ENCODE results near the gene TCERG1.

DNA sequence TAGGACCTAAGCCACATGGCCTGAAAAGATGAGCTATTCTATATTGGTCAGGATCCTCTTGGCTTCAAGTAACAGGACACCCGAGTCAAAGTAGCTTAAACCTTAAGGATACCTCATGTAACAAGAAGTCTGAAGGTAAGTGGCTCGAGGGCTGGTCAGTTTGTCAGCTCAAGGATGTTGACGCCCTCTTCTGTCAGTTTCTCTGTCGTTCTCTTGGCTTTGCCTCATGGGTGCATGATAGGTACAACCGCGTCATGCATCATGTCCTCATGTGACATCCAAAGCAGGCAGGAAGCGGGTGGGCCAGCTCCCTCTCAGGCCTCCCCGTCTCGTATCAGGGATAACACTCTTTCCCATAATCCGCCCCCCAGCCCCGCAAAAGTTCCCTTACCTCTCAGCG lies 22.1 kb upstream of the TCERG1 start:
- TF ChIP-seq POLR2A (IDR thresholded peaks at IDR 0.05; ENCODE audit: low read depth) (no peak), POLR2AphosphoS5 (IDR thresholded peaks at IDR 0.05) (no peak), EP300 (IDR thresholded peaks at IDR 0.05) (no peak)
- TF ChIP-seq, protein P1, sequence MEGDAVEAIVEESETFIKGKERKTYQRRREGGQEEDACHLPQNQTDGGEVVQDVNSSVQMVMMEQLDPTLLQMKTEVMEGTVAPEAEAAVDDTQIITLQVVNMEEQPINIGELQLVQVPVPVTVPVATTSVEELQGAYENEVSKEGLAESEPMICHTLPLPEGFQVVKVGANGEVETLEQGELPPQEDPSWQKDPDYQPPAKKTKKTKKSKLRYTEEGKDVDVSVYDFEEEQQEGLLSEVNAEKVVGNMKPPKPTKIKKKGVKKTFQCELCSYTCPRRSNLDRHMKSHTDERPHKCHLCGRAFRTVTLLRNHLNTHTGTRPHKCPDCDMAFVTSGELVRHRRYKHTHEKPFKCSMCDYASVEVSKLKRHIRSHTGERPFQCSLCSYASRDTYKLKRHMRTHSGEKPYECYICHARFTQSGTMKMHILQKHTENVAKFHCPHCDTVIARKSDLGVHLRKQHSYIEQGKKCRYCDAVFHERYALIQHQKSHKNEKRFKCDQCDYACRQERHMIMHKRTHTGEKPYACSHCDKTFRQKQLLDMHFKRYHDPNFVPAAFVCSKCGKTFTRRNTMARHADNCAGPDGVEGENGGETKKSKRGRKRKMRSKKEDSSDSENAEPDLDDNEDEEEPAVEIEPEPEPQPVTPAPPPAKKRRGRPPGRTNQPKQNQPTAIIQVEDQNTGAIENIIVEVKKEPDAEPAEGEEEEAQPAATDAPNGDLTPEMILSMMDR (IDR thresholded peaks at IDR 0.05), result no peak

Data from esophagus muscularis mucosa (tissue), 4 donors.